WTC11 (cell line): ENCODE data around the gene AMER2. TPM values are rescaled to one million over a fixed set of nuclear protein-coding genes. Genes with fewer than 3 reads are reported as not detected.

Experiments used
- ATAC-seq: fragments of 200-7000 bp; cut with Tn5 transposase; 2 replicates; pipeline ENCODE4 v1.10.0; 2021; ENCODE audit warnings: mild to moderate bottlenecking, moderate library complexity
- CTCF ChIA-PET: fragments of 300-600 bp; sonication (Branson Sonifier 250); formaldehyde crosslinking; loops from one replicate; lab custom pipeline; 2021; ENCODE audit warnings: antibody characterized with exemption; lab: Charles Lee
- POLR2A ChIA-PET: fragments of 350-600 bp; sonication (Branson Sonifier 250); formaldehyde crosslinking; loops from one replicate; lab custom pipeline; 2021; ENCODE audit warnings: antibody characterized with exemption; lab: Charles Lee
- DNase-seq: peaks from one replicate; pipeline ENCODE4 v3.0.0; 2021; ENCODE audit warnings: low spot score
- H3K27ac Mint-ChIP-seq: 2 replicates; pipeline ENCODE4 v1.8.0; 2021; ENCODE audit warnings: mixed read lengths
- H3K27me3 Mint-ChIP-seq: 2 replicates; pipeline ENCODE4 v1.8.0; 2021; ENCODE audit warnings: low read depth, mild to moderate bottlenecking, moderate library complexity, mixed read lengths
- H3K36me3 Mint-ChIP-seq: 2 replicates; pipeline ENCODE4 v1.8.0; 2021; ENCODE audit warnings: mixed read lengths
- H3K4me1 Mint-ChIP-seq: 2 replicates; pipeline ENCODE4 v1.8.0; 2022; ENCODE audit warnings: mixed read lengths
- H3K4me3 Mint-ChIP-seq: 2 replicates; pipeline ENCODE4 v1.8.0; 2021; ENCODE audit warnings: mild to moderate bottlenecking, moderate library complexity, mixed read lengths
- H3K9me3 Mint-ChIP-seq: 2 replicates; pipeline ENCODE4 v1.8.0; 2021; ENCODE audit warnings: mixed read lengths
- AR ChIP-seq: fragments of 250-450 bp; sonication (Bioruptor Pico); IDR thresholded peaks from 2 replicates; pipeline ENCODE4 v1.9.0; 2021; ENCODE audit warnings: mild to moderate bottlenecking
- ATF1 ChIP-seq: sonication (generic); formaldehyde crosslinking; IDR thresholded peaks from 2 replicates; pipeline ENCODE4 v1.8.1; 2023; ENCODE audit warnings: mild to moderate bottlenecking, moderate library complexity, missing genetic modification reagents
- E2F4 ChIP-seq: sonication (generic); formaldehyde crosslinking; IDR thresholded peaks from 2 replicates; pipeline ENCODE4 v1.8.1; 2022; ENCODE audit warnings: low read depth, mild to moderate bottlenecking, moderate library complexity, missing genetic modification reagents, borderline replicate concordance
- E2F5 ChIP-seq: sonication (generic); formaldehyde crosslinking; IDR thresholded peaks from 2 replicates; pipeline ENCODE4 v1.8.1; 2022; ENCODE audit warnings: mild to moderate bottlenecking, moderate library complexity, missing genetic modification reagents
- MAX ChIP-seq: sonication (generic); formaldehyde crosslinking; IDR thresholded peaks from 2 replicates; pipeline ENCODE4 v1.8.0; 2022; ENCODE audit warnings: mild to moderate bottlenecking, missing genetic modification reagents
- MXD4 ChIP-seq: fragments of 250-450 bp; sonication (Bioruptor Pico); IDR thresholded peaks from 2 replicates; pipeline ENCODE4 v1.8.0; 2021; ENCODE audit warnings: mild to moderate bottlenecking, moderate library complexity, borderline replicate concordance
- NR1H2 ChIP-seq: sonication (generic); formaldehyde crosslinking; IDR thresholded peaks from 2 replicates; pipeline ENCODE4 v1.9.0; 2021; ENCODE audit warnings: mild to moderate bottlenecking, moderate library complexity, missing genetic modification reagents
- OVOL2 ChIP-seq: fragments of 250-450 bp; sonication (Bioruptor Pico); IDR thresholded peaks from 2 replicates; pipeline ENCODE4 v1.9.0; 2021; ENCODE audit warnings: mild to moderate bottlenecking, borderline replicate concordance
- SMAD4 ChIP-seq: sonication (generic); formaldehyde crosslinking; IDR thresholded peaks from 2 replicates; pipeline ENCODE4 v1.8.0; 2022; ENCODE audit warnings: mild to moderate bottlenecking, missing genetic modification reagents
- SP1 ChIP-seq: sonication (generic); formaldehyde crosslinking; conservative IDR thresholded peaks from 2 replicates; pipeline ENCODE4 v1.8.1; 2022; ENCODE audit warnings: missing genetic modification reagents
- ZBTB43 ChIP-seq: sonication (generic); formaldehyde crosslinking; IDR thresholded peaks from 2 replicates; pipeline ENCODE4 v1.8.1; 2023; ENCODE audit warnings: mild to moderate bottlenecking, missing genetic modification reagents
- ZNF281 ChIP-seq: sonication (generic); formaldehyde crosslinking; IDR thresholded peaks from 2 replicates; pipeline ENCODE4 v1.8.0; 2023; ENCODE audit warnings: mild to moderate bottlenecking, missing genetic modification reagents
- ZNF671 ChIP-seq: fragments of 250-450 bp; sonication (Bioruptor Pico); IDR thresholded peaks from 2 replicates; pipeline ENCODE4 v1.8.0; 2021; ENCODE audit warnings: mild to moderate bottlenecking
- total RNA-seq: library from RNA; stranded (reverse); gene quantifications from 3 replicates; pipeline ENCODE4 v1.2.3, GENCODE V29; 2021

The AMER2 gene
- total RNA-seq, 1 experiment from 2014 or later: 0.48 TPM

GRCh38 chr13:25210842-25211569 is 38.9 kb upstream of the AMER2 start:
- CTCF ChIA-PET: no interaction called here
- ATAC-seq: no peak
- no peak for DNase-seq
- Mint-ChIP-seq H3K4me1 (peaks cover 6% of the 10 kb centered on the region; the same call in 1 of the 2 replicates), H3K27me3 (no peaks in the 10 kb centered on the region), H3K36me3 (no peaks in the 10 kb centered on the region), H3K9me3 (peaks cover 5% of the 10 kb centered on the region; the same call in 1 of the 2 replicates), H3K4me3 (no peak overlapping the region), H3K27ac (no peak overlapping the region)
- TF ChIP-seq AR (CRISPR knock-in tag) (no peak), ZNF671 (CRISPR knock-in tag) (no peak), E2F4 (CRISPR knock-in tag) (no peak), MAX (CRISPR knock-in tag) (no peak), SP1 (no peak), MXD4 (no peak), ZBTB43 (CRISPR knock-in tag) (no peak), NR1H2 (CRISPR knock-in tag) (no peak), OVOL2 (CRISPR knock-in tag) (no peak), SMAD4 (CRISPR knock-in tag) (no peak)
- POLR2A ChIA-PET: no interaction called here

GRCh38 chr13:25207291-25207810 is 35.3 kb upstream of the AMER2 start:
- TF ChIP-seq E2F5 (CRISPR knock-in tag) (no peak), ZNF281 (no peak), ATF1 (CRISPR knock-in tag) (no peak)
- Mint-ChIP-seq H3K27ac (no peak overlapping the region), H3K4me3 (no peak overlapping the region), H3K36me3 (no peaks in the 10 kb centered on the region), H3K27me3 (peaks cover 2% of the 10 kb centered on the region; the same call in 1 of the 2 replicates), H3K4me1 (peaks cover 14% of the 10 kb centered on the region), H3K9me3 (peaks cover 7% of the 10 kb centered on the region; the same call in 1 of the 2 replicates)
- POLR2A ChIA-PET: no interaction called here
- no peak for ATAC-seq
- DNase-seq: no peak
- CTCF ChIA-PET: no interaction called here
